HL-60 (cell line): Measurements from ENCODE around the gene GRIFIN.

Experiments
- DNase-seq, 2 experiments: peaks; one replicate each; pipeline ENCODE4 v3.0.0-alpha.2; 2010 to 2020; ENCODE audit warnings: low read depth in 1 of 2, low spot score in 1 of 2
- H3K27ac ChIP-seq: fragments of 250-450 bp; sonication (Bioruptor Pico); replicated peaks from 2 replicates; pipeline ENCODE4 v1.5.1; 2020; ENCODE audit warnings: mild to moderate bottlenecking, moderate library complexity
- H3K27me3 ChIP-seq: fragments of 250-450 bp; sonication (Bioruptor Pico); 2 replicates; pipeline ENCODE4 v1.5.1; 2021; ENCODE audit warnings: mild to moderate bottlenecking, moderate library complexity; ENCODE audit not compliant: insufficient read depth, poor library complexity, severe bottlenecking
- H3K4me3 ChIP-seq: replicated peaks from 2 replicates; pipeline ENCODE4 v1.5.1; 2011; ENCODE audit warnings: mild to moderate bottlenecking, control low read depth, low read length; ENCODE audit not compliant: insufficient read depth
- CTCF ChIP-seq: IDR thresholded peaks from one replicate; pipeline ENCODE4 v1.5.1; 2011; ENCODE audit warnings: low read length, control low read depth, inconsistent platforms; ENCODE audit not compliant: insufficient read depth
- GABPA ChIP-seq: IDR thresholded peaks from 2 replicates; pipeline ENCODE4 v1.6.1; 2012; ENCODE audit warnings: low read depth
- POLR2AphosphoS5 ChIP-seq: IDR thresholded peaks from 2 replicates; pipeline ENCODE4 v1.6.1; 2012; ENCODE audit warnings: low read depth
- REST ChIP-seq: IDR thresholded peaks from 2 replicates; pipeline ENCODE4 v1.6.1; 2012; ENCODE audit warnings: low read depth; ENCODE audit not compliant: insufficient replicate concordance
- SPI1 ChIP-seq: IDR thresholded peaks from 2 replicates; pipeline ENCODE4 v1.6.1; 2012; ENCODE audit warnings: low read depth, mild to moderate bottlenecking, borderline replicate concordance

Gene GRIFIN

GRCh38 chr7:2496375-2496774, 20.2 kb upstream of the GRIFIN start:
- DNase-seq: no peak
- no peak overlapping the region for H3K4me3 ChIP-seq
- peaks cover 9% of the 10 kb centered on the region for H3K27me3 ChIP-seq
- no peak for TF ChIP-seq REST
- no peak for TF ChIP-seq SPI1
- no peak for TF ChIP-seq GABPA
- no peak for TF ChIP-seq POLR2AphosphoS5
- TF ChIP-seq CTCF: no peak
- no peak overlapping the region for H3K27ac ChIP-seq

- no peak for TF ChIP-seq SPI1
- no peak overlapping the region for H3K27ac ChIP-seq
- no peak for DNase-seq
- H3K4me3 ChIP-seq: no peak overlapping the region
- H3K27me3 ChIP-seq: peaks cover 9% of the 10 kb centered on the region
Measured at GRCh38 chr7:2495418-2496299, 19.5 kb upstream of the GRIFIN start.

GRCh38 chr7:2494191-2495130, 18.3 kb upstream of the GRIFIN start:
- Histone ChIP-seq H3K27me3 (peaks cover 9% of the 10 kb centered on the region), H3K27ac (no peak overlapping the region), H3K4me3 (no peak overlapping the region)
- TF ChIP-seq POLR2AphosphoS5 (no peak), CTCF (no peak), REST (no peak), SPI1 (no peak), GABPA (no peak)
- no peak for DNase-seq
